GM12891 (cell line): ENCODE measurements around the gene HIRA.

Experiments
- PAX5 ChIP-seq: IDR thresholded peaks from 2 replicates; pipeline ENCODE4 v1.6.1; 2011; ENCODE audit warnings: low read length, moderate library complexity, mild to moderate bottlenecking; ENCODE audit not compliant: insufficient read depth, severe bottlenecking
- POLR2A ChIP-seq: IDR thresholded peaks from 2 replicates; pipeline ENCODE4 v1.6.1; 2011; ENCODE audit warnings: low read depth, low read length, control low read depth
- POLR2AphosphoS5 ChIP-seq: IDR thresholded peaks from 2 replicates; pipeline ENCODE4 v1.6.1; 2011; ENCODE audit warnings: low read depth, low read length, control low read depth

- TF ChIP-seq POLR2A (no peak), PAX5 (no peak), POLR2AphosphoS5 (no peak)
These were observed at the start of gene HIRA for GRCh38 chr22:19431649-19432132.
